ENCODE measurements around the gene RABEP2. TPM values are rescaled to one million over a fixed set of nuclear protein-coding genes. Genes with fewer than 3 reads are reported as not detected.

RABEP2 gene
- total and polyA plus RNA-seq, 9 of the 15 experiments (the other 6 are each of a cell fraction or from before 2014, with no cell fraction given): 0.15 to 13.4 (median 3.5) TPM

DNA sequence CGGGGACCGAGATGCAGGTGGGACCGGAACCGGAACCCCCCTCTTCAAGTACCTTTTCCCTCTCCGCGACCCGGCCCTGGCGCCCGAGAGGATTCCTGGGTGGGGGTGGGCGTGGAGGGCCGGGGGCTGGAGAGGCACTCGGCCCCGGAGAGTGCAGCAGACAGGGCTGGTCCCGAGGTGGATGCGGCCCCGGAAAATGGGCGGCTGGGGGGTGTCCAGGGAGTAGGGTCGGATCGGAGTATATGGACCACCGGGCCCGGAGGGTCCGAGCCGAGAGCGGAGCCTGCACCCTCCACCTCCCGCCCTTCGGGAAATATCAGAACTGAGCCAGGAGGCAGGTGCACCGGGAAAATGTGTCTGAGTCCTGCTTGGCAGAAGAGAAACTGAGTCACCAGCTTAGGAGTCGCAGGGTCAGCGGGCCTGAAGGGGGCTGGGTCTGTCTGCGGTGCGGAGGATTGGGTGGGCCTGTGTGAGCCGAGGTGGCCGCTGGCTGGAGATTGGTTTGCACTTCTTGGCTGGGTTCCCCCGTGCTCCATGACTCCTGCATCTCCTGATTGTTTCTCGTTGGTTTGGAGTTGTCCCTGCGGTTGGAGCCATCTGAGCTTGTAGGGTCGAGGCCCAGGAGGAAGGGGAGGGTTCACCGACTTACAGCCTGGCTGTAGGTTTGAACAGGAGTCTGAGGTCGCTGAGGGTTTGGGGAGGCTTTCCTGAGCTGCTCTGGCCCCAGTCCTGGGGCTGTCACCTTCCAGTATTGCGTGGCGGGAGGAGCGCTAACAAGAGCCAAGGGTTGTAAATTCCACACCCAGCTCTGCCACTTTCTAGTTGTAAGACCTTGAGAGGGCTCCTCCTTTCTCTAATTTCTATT lies 60.9 kb downstream of the RABEP2 start:
- H3K79me2 ChIP-seq (ENCODE audit: control insufficient read depth, insufficient read depth, low read length): peaks cover 53% of the 10 kb centered on the region
- peak overlapping the region; percentile 99 for H3K27ac ChIP-seq (ENCODE audit: extremely low read depth, low read depth, low read length)
- peak overlapping the region; percentile 99 for H3K4me2 ChIP-seq (ENCODE audit: insufficient read depth, low read length)
- intact Hi-C loops (cut with micrococcal nuclease) (loop anchor here (1.0 kb wide), 1 partner anchor 18 kb away; the partner anchor contains the start of gene TUFM), in situ Hi-C loops (cut with MboI) (no loop called here)
- no peaks in the 10 kb centered on the region for H3K9me1 ChIP-seq (ENCODE audit: control insufficient read depth, insufficient read depth, low read length)
- DNase-seq (ENCODE audit: extremely low read depth in 1 of 4, low spot score in 3 of 4) (peak in 3 of 4 experiments; percentile 24 to 84 (median 41)), ATAC-seq (peak; percentile 18), FAIRE-seq (peak; percentile 54)
- POLR2A ChIA-PET: interaction anchor here (0.6 to 5.6 kb wide), 16 partner anchors 10 to 926 kb away, joined by 3 to 99 read pairs (median 5); partner anchors contain the start of genes CD19 and TUFM
- peaks cover 39% of the 10 kb centered on the region; the same call in 2 of the 3 replicates for H3K36me3 ChIP-seq (ENCODE audit: control insufficient read depth, insufficient read depth, low read length)
- 1% methylated on average over 37 of the region's 42 CpGs for WGBS (ENCODE audit: insufficient coverage, low coverage, missing lambda C conversion rate)
- no peaks in the 10 kb centered on the region for H3K9me3 ChIP-seq (replicated peaks; ENCODE audit: control insufficient read depth, insufficient read depth, low read depth, low read length)
- CTCF ChIA-PET (ENCODE audit: low intra/inter-chr PET ratio): interaction anchor here (0.8 kb wide), 1 partner anchor 18 kb away, joined by 5 read pairs; the partner anchor contains the start of gene TUFM
- peaks cover 9% of the 10 kb centered on the region; the same call in 1 of the 2 replicates for H4K20me1 ChIP-seq (replicated peaks; ENCODE audit: control insufficient read depth, insufficient read depth, low read length)
- peak overlapping the region; percentile 93 to 99 for H3K9ac ChIP-seq (ENCODE audit: insufficient read depth in 1 of 2, low read depth in 2 of 2, low read length in 2 of 2)
- H3K4me3 ChIP-seq: peak overlapping the region; percentile 88
- H3K4me1 ChIP-seq (replicated peaks in 1 of 2; ENCODE audit: control insufficient read depth in 2 of 2, insufficient read depth in 2 of 2, low read length in 2 of 2): peaks cover 14 to 28% of the 10 kb centered on the region in 2 experiments
- BruUV-seq (replicated peaks): no TSS peak
- H2AFZ ChIP-seq (ENCODE audit: low read depth, low read length): peak overlapping the region; percentile 99
- no peaks in the 10 kb centered on the region for H3K27me3 ChIP-seq (ENCODE audit: control insufficient read depth in 2 of 2, insufficient read depth in 2 of 2, low read length in 2 of 2)
- TF ChIP-seq FIP1L1 (IDR thresholded peaks at IDR 0.05; ENCODE audit: low read depth, low read length, poor library complexity, severe bottlenecking) (peak; percentile 10), FOXA3 (CRISPR knock-in tag; conservative IDR thresholded peaks at IDR 0.05 in 1 of 2, IDR thresholded peaks at IDR 0.05 in 1 of 2) (peak in 1 of 2 experiments; percentile 71; a peak in 2 of 4 replicates), E2F3 (CRISPR knock-in tag; IDR thresholded peaks at IDR 0.05) (no peak), TAF9B (IDR thresholded peaks at IDR 0.05; ENCODE audit: partially characterized antibody) (no peak), HMG20A (CRISPR knock-in tag; conservative IDR thresholded peaks at IDR 0.05) (no peak), YY1 (IDR thresholded peaks at IDR 0.05; ENCODE audit: borderline replicate concordance in 1 of 3, control insufficient read depth in 1 of 3, extremely low read depth in 1 of 3, insufficient read depth in 3 of 3, insufficient read length in 1 of 3, insufficient replicate concordance in 2 of 3, low read depth in 1 of 3, low read length in 2 of 3) (peak in 2 of 3 experiments; percentile 12 to 16), BRD9 (IDR thresholded peaks at IDR 0.05; ENCODE audit: low read depth, partially characterized antibody) (no peak), MYBL2 (IDR thresholded peaks at IDR 0.05; ENCODE audit: low read depth) (no peak), MYBL2 (CRISPR knock-in tag; IDR thresholded peaks at IDR 0.05; ENCODE audit: borderline replicate concordance) (no peak), MIER1 (IDR thresholded peaks at IDR 0.05; ENCODE audit: low read depth) (no peak)
- TF ChIP-seq, protein P1, sequence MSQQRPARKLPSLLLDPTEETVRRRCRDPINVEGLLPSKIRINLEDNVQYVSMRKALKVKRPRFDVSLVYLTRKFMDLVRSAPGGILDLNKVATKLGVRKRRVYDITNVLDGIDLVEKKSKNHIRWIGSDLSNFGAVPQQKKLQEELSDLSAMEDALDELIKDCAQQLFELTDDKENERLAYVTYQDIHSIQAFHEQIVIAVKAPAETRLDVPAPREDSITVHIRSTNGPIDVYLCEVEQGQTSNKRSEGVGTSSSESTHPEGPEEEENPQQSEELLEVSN (IDR thresholded peaks at IDR 0.05; ENCODE audit: borderline replicate concordance in 1 of 2, extremely low read depth in 1 of 2, insufficient read depth in 1 of 2, insufficient read length in 1 of 2, low read depth in 1 of 2, low read length in 1 of 2, poor library complexity in 1 of 2, severe bottlenecking in 1 of 2): peak; percentile 30 to 90
- TF ChIP-seq, protein P2, sequence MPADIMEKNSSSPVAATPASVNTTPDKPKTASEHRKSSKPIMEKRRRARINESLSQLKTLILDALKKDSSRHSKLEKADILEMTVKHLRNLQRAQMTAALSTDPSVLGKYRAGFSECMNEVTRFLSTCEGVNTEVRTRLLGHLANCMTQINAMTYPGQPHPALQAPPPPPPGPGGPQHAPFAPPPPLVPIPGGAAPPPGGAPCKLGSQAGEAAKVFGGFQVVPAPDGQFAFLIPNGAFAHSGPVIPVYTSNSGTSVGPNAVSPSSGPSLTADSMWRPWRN (IDR thresholded peaks at IDR 0.05; ENCODE audit: low read depth): no peak
- TF ChIP-seq, protein P3, sequence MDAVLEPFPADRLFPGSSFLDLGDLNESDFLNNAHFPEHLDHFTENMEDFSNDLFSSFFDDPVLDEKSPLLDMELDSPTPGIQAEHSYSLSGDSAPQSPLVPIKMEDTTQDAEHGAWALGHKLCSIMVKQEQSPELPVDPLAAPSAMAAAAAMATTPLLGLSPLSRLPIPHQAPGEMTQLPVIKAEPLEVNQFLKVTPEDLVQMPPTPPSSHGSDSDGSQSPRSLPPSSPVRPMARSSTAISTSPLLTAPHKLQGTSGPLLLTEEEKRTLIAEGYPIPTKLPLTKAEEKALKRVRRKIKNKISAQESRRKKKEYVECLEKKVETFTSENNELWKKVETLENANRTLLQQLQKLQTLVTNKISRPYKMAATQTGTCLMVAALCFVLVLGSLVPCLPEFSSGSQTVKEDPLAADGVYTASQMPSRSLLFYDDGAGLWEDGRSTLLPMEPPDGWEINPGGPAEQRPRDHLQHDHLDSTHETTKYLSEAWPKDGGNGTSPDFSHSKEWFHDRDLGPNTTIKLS (IDR thresholded peaks at IDR 0.05; ENCODE audit: borderline replicate concordance, low read depth): no peak
- TF ChIP-seq, protein P4, sequence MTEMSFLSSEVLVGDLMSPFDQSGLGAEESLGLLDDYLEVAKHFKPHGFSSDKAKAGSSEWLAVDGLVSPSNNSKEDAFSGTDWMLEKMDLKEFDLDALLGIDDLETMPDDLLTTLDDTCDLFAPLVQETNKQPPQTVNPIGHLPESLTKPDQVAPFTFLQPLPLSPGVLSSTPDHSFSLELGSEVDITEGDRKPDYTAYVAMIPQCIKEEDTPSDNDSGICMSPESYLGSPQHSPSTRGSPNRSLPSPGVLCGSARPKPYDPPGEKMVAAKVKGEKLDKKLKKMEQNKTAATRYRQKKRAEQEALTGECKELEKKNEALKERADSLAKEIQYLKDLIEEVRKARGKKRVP (CRISPR knock-in tag; IDR thresholded peaks at IDR 0.05): no peak
